HCT116 (cell line): Measurements from ENCODE around the gene TEX22. TPM values are rescaled to one million over a fixed set of nuclear protein-coding genes. Genes with fewer than 3 reads are reported as not detected.

Source experiments
- ATAC-seq: fragments of 200-7000 bp; cut with Tn5 transposase; 2 replicates; pipeline ENCODE4 v1.9.1; 2020; ENCODE audit warnings: mild to moderate bottlenecking, moderate library complexity
- BruUV-seq: library from RNA; stranded (reverse); fragments of 400-500 nt; replicated peaks from 2 replicates; lab custom pipeline; 2021; lab: Mats Ljungman, UMichigan
- CTCF ChIA-PET: fragments of 300-600 bp; sonication (Branson Sonifier 250); formaldehyde crosslinking; loops from one replicate; lab custom pipeline; 2021; ENCODE audit warnings: antibody characterized with exemption; lab: Charles Lee
- POLR2A ChIA-PET: fragments of 300-600, 350-600 bp; sonication (Branson Sonifier 250); formaldehyde crosslinking; loops from one replicate; lab custom pipeline; 2021; ENCODE audit warnings: antibody characterized with exemption; lab: Charles Lee
- RAD21 ChIA-PET, 2 experiments: fragments of 300-600 bp; sonication (Branson Sonifier 250); formaldehyde crosslinking; loops; one replicate each; lab custom pipeline; 2023; ENCODE audit warnings: low total read pairs in 2 of 2; ENCODE audit not compliant: uncharacterized antibody in 2 of 2, unreplicated experiment in 2 of 2, low non-redundant PET in 1 of 2; lab: Charles Lee
- DNase-seq: peaks from one replicate; pipeline ENCODE4 v3.0.0-alpha.2; 2010; ENCODE audit warnings: low read depth, low spot score
- H2AFZ ChIP-seq: fragments of 200-600 bp; shearing (Covaris generic), sonication (generic); 2 replicates; pipeline ENCODE4 v1.6.1; 2017; ENCODE audit warnings: low read depth, mixed run types, mixed read lengths, antibody characterized with exemption, low read length; ENCODE audit not compliant: poor library complexity, severe bottlenecking
- H3K27ac ChIP-seq: 2 replicates; pipeline ENCODE4 v1.5.1; 2012; ENCODE audit warnings: low read depth, low read length
- H3K27me3 ChIP-seq: fragments of 200-600 bp; sonication (generic); 2 replicates; pipeline ENCODE4 v1.6.1; 2016; ENCODE audit warnings: mixed run types, low read length, mixed read lengths; ENCODE audit not compliant: insufficient read depth
- H3K36me3 ChIP-seq, 2 experiments: fragments of 200-500 bp in 1 of 2; fragments of 200-600 bp in 1 of 2; sonication (Bioruptor generic) in 1 of 2; sonication (generic) in 1 of 2; 2 replicates each; pipeline versions ENCODE4 v1.5.1 to v1.6.1; 2014 to 2016; ENCODE audit warnings: low read length in 2 of 2, inconsistent platforms in 1 of 2, mixed read lengths in 1 of 2, mixed run types in 1 of 2; ENCODE audit not compliant: insufficient read depth in 2 of 2, control insufficient read depth in 1 of 2
- H3K4me1 ChIP-seq, 2 experiments: fragments of 200-600 bp in 1 of 2; sonication (generic) in 1 of 2; 2 replicates each; pipeline versions ENCODE4 v1.5.1 to v1.6.1; 2012 to 2017; ENCODE audit warnings: low read length in 2 of 2, inconsistent platforms in 1 of 2, mild to moderate bottlenecking in 1 of 2, mixed read lengths in 1 of 2, mixed run types in 1 of 2, moderate library complexity in 1 of 2; ENCODE audit not compliant: insufficient read depth in 2 of 2, control insufficient read depth in 1 of 2
- H3K4me2 ChIP-seq: fragments of 200-600 bp; sonication (generic); 2 replicates; pipeline ENCODE4 v1.6.1; 2017; ENCODE audit warnings: mixed run types, low read length, mixed read lengths
- H3K4me3 ChIP-seq, 2 experiments: fragments of 200-600 bp in 1 of 2; sonication (generic) in 1 of 2; replicated peaks in 1 of 2; 2 replicates each; pipeline ENCODE4 v1.5.1; 2011 to 2016; ENCODE audit warnings: low read length in 2 of 2, control low read depth in 1 of 2, low read depth in 1 of 2, mild to moderate bottlenecking in 1 of 2, mixed read lengths in 1 of 2, mixed run types in 1 of 2
- H3K79me2 ChIP-seq: fragments of 200-600 bp; sonication (generic); 2 replicates; pipeline ENCODE4 v1.6.1; 2017; ENCODE audit warnings: mild to moderate bottlenecking, mixed run types, low read length, moderate library complexity, mixed read lengths; ENCODE audit not compliant: insufficient read depth
- H3K9ac ChIP-seq: fragments of 200-600 bp; sonication (generic); 2 replicates; pipeline ENCODE4 v1.6.1; 2016; ENCODE audit warnings: low read length, mixed read lengths
- H3K9me2 ChIP-seq: fragments of 200-600 bp; sonication (generic), shearing (Covaris generic); 2 replicates; pipeline ENCODE4 v1.6.1; 2017; ENCODE audit warnings: mixed run types, mild to moderate bottlenecking, moderate library complexity; ENCODE audit not compliant: insufficient read depth
- H3K9me3 ChIP-seq, 2 experiments: fragments of 200-500 bp in 1 of 2; fragments of 200-600 bp in 1 of 2; sonication (Bioruptor generic) in 1 of 2; sonication (generic) in 1 of 2; 2 replicates each; pipeline ENCODE4 v1.6.1; 2014 to 2017; ENCODE audit warnings: low read length in 2 of 2, mixed read lengths in 2 of 2, inconsistent platforms in 1 of 2, low read depth in 1 of 2, mild to moderate bottlenecking in 1 of 2, mixed run types in 1 of 2, moderate library complexity in 1 of 2; ENCODE audit not compliant: control insufficient read depth in 1 of 2, insufficient read depth in 1 of 2
- H4K20me1 ChIP-seq: fragments of 200-600 bp; sonication (generic), shearing (Covaris generic); 2 replicates; pipeline ENCODE4 v1.6.1; 2017; ENCODE audit warnings: mixed run types, mild to moderate bottlenecking, moderate library complexity; ENCODE audit not compliant: insufficient read depth
- ATF3 ChIP-seq: IDR thresholded peaks from 2 replicates; pipeline ENCODE4 v1.6.1; 2012
- CEBPB ChIP-seq: IDR thresholded peaks from 2 replicates; pipeline ENCODE4 v1.6.1; 2012; ENCODE audit warnings: low read depth
- CTCF ChIP-seq, 3 experiments: fragments of 200-600 bp in 1 of 3; sonication (generic) in 1 of 3; IDR thresholded peaks in 2 of 3; conservative IDR thresholded peaks in 1 of 3; 2 replicates each; pipeline ENCODE4 v1.5.1; 2012 to 2017; ENCODE audit warnings: low read depth in 2 of 3, low read length in 2 of 3, antibody characterized with exemption in 1 of 3, borderline replicate concordance in 1 of 3, control low read depth in 1 of 3, mild to moderate bottlenecking in 1 of 3, mixed read lengths in 1 of 3, mixed run types in 1 of 3, moderate library complexity in 1 of 3; ENCODE audit not compliant: insufficient read depth in 1 of 3
- EGR1 ChIP-seq: IDR thresholded peaks from 2 replicates; pipeline ENCODE4 v1.6.1; 2012; ENCODE audit warnings: low read depth
- ELF1 ChIP-seq: IDR thresholded peaks from 2 replicates; pipeline ENCODE4 v1.6.1; 2012; ENCODE audit warnings: low read depth, borderline replicate concordance
- EZH2phosphoT487 ChIP-seq: fragments of 200-600 bp; IDR thresholded peaks from 2 replicates; pipeline ENCODE4 v1.6.1; 2018; ENCODE audit warnings: antibody characterized with exemption, borderline replicate concordance
- MAX ChIP-seq: IDR thresholded peaks from 2 replicates; pipeline ENCODE4 v1.6.1; 2012
- POLR2A ChIP-seq: IDR thresholded peaks from 2 replicates; pipeline ENCODE4 v1.7.0; 2011; ENCODE audit warnings: borderline replicate concordance; ENCODE audit not compliant: insufficient read depth, insufficient read length; ENCODE audit errors: extremely low read depth
- POLR2AphosphoS5 ChIP-seq: IDR thresholded peaks from 2 replicates; pipeline ENCODE4 v1.6.1; 2011; ENCODE audit warnings: mild to moderate bottlenecking, low read depth, low read length, moderate library complexity
- RAD21 ChIP-seq: IDR thresholded peaks from 2 replicates; pipeline ENCODE4 v1.6.1; 2012; ENCODE audit warnings: low read depth, mild to moderate bottlenecking
- REST ChIP-seq: IDR thresholded peaks from 2 replicates; pipeline ENCODE4 v1.6.1; 2012; ENCODE audit warnings: low read depth
- SIN3A ChIP-seq: IDR thresholded peaks from 2 replicates; pipeline ENCODE4 v1.6.1; 2012; ENCODE audit warnings: low read depth
- TCF7L2 ChIP-seq: IDR thresholded peaks from 2 replicates; pipeline ENCODE4 v1.7.0; 2011; ENCODE audit warnings: borderline replicate concordance, inconsistent platforms; ENCODE audit not compliant: insufficient read depth, insufficient read length; ENCODE audit errors: extremely low read depth
- YY1 ChIP-seq: IDR thresholded peaks from 2 replicates; pipeline ENCODE4 v1.6.1; 2011; ENCODE audit warnings: low read length, low read depth, moderate library complexity, mild to moderate bottlenecking; ENCODE audit not compliant: insufficient replicate concordance; ENCODE audit errors: extremely low read depth
- ZBTB33 ChIP-seq: IDR thresholded peaks from 2 replicates; pipeline ENCODE4 v1.6.1; 2011; ENCODE audit warnings: mild to moderate bottlenecking, low read length, moderate library complexity; ENCODE audit not compliant: insufficient replicate concordance; ENCODE audit errors: extremely low read depth
- ZFX ChIP-seq: fragments of 450-650 bp; IDR thresholded peaks from 2 replicates; pipeline ENCODE4 v1.6.1; 2017
- intact Hi-C: fragments of 100-400 bp; cut with micrococcal nuclease; formaldehyde crosslinking; loops from 2 replicates; pipeline ENCODE4 v1.10.0; 2022
- total RNA-seq: library from RNA; stranded (reverse); gene quantifications from one replicate; pipeline ENCODE4 v1.2.1, GENCODE V29; 2021; ENCODE audit not compliant: unreplicated experiment

The TEX22 gene
- total RNA-seq, 1 experiment from 2014 or later, result 3.8 TPM

- TF ChIP-seq CTCF (IDR thresholded peaks at IDR 0.05 in 2 of 3, conservative IDR thresholded peaks at IDR 0.05 in 1 of 3; ENCODE audit: borderline replicate concordance in 1 of 3, insufficient read depth in 1 of 3, low read depth in 2 of 3, low read length in 2 of 3) (no peak), EGR1 (no peak)
Observed at GRCh38 chr14:105393151-105393550, 5.2 kb upstream of the TEX22 start (continued).

- DNase-seq, result no peak
- no peak overlapping the region for H3K4me2 ChIP-seq
- no peak overlapping the region for H3K9ac ChIP-seq
- ChIA-PET RAD21 (no interaction called here), CTCF (no interaction called here), POLR2A (no interaction called here)
- H3K4me3 ChIP-seq, result no peak overlapping the region
- peaks cover 0 to 4% of the 10 kb centered on the region in 2 experiments; a peak in 1 of 4 replicates for H3K9me3 ChIP-seq
- no peaks in the 10 kb centered on the region for H3K9me2 ChIP-seq
- no peaks in the 10 kb centered on the region for H4K20me1 ChIP-seq
- peaks cover 19 to 39% of the 10 kb centered on the region in 2 experiments; a peak in 3 of 4 replicates for H3K4me1 ChIP-seq
- H2AFZ ChIP-seq, result no peak overlapping the region
- H3K27ac ChIP-seq, result no peak overlapping the region; the same call in 1 of the 2 replicates
- H3K36me3 ChIP-seq, result peaks cover 0 to 7% of the 10 kb centered on the region in 2 experiments; a peak in 2 of 4 replicates
- intact Hi-C loops, result no loop called here
- H3K27me3 ChIP-seq, result no peaks in the 10 kb centered on the region
- BruUV-seq, result no TSS peak
- H3K79me2 ChIP-seq, result peaks cover 15% of the 10 kb centered on the region
- no peak for ATAC-seq
- TF ChIP-seq EGR1 (no peak), ZBTB33 (no peak), REST (no peak), ATF3 (no peak), SIN3A (no peak), CEBPB (no peak), EZH2phosphoT487 (no peak), YY1 (no peak), MAX (no peak), ELF1 (no peak), RAD21 (no peak), TCF7L2 (no peak), POLR2A (no peak), ZFX (no peak), POLR2AphosphoS5 (no peak)
Observed at GRCh38 chr14:105394714-105395537, 3.4 kb upstream of the TEX22 start.
